GM21367 (cell line): ENCODE results near the gene OR7G3.

ENCODE experiments used
- ATAC-seq: cut with Tn5 transposase; IDR thresholded peaks from one replicate; pipeline ENCODE4 v1.9.1; 2021; ENCODE audit not compliant: unreplicated experiment

OR7G3 gene

DNA sequence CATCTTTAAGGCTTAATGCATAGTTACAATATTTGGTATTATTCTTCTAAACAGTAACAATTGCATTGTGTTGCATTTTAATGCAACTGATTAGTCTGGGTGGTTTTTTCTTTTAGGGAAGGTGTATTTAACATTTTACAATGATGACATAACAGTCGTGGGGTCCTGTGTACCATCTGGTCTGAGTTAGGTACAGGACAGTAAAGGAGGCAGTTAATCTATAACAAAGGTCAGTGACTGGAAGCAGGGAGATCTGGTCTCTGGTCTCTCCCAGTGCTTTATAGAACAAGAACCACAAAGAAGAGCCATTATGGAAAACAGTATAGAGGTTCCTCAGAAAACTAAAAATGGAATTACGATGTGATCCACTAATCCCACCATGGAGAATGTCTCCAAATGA is 16.8 kb downstream of the OR7G3 start:
- ATAC-seq, result no peak

DNA sequence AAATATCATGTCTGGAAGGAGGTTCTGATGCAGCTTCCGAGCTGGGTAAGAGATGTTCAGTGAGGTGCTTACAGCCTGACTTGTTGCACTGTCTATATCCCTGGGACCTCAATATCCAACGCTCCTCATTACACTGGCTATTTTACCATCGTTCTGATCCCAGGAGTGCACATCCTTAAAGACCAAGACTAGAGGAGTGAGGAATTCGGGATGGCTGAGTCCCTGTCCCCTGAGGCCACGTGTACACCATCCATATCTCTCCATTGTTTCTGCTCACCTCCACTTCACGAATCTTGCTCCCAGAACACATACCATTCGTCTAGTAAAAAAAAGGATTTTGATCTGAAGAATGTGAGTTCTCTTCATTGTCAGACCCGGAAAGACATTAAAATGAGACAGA is 19.4 kb downstream of the OR7G3 start, which contains the start of gene OR7G2:
Gene OR7G2, minus strand, starts transcription at position 101 of the 400 bp plus-strand sequence. CDS start 4,232 bp downstream, outside the sequence.
- ATAC-seq, result no peak

DNA sequence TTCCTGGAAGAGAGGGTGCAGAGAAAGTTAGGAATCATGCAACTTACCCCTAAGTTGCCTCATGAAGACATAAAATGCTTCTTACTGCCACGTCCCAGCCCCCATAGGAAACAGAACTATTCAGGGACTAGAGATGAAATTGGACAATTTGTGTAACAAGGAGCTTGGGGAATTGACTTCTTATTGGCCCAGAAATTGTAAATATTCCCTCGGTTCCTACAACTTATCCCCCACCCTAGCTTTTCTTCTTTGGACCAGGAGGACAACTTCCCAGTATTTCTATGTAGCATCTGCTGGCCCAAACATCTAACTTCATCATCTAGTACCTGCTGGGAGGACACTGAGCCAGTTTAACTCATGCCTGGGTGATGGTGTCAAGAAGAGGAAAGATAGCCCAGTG is 40.0 kb downstream of the OR7G3 start, which contains the start of gene OR1M1:
Gene OR1M1, plus strand, starts transcription at position 301 of the 400 bp plus-strand sequence. CDS start 6,184 bp downstream, outside the sequence.
- ATAC-seq, result no peak

DNA sequence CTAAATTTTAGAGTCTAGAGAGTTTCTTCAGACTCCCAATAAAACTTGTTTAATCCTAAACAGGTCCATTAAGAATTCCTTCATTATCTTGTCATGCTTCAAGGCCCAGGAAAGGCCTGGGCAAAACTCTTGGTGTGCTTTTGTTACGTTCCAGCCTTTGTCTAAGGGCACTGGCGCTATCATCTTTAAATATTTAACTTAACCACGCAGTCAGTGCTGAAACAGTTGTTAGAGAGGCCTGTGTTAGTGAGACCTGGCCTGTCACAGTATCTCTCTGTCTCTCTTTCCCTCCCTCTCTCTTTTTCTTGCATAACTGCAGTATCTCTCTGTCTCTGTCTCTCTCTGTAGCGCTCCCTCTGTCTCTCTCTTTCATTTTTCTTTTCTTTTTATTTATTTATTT is 48.1 kb downstream of the OR7G3 start:
- no peak for ATAC-seq

DNA sequence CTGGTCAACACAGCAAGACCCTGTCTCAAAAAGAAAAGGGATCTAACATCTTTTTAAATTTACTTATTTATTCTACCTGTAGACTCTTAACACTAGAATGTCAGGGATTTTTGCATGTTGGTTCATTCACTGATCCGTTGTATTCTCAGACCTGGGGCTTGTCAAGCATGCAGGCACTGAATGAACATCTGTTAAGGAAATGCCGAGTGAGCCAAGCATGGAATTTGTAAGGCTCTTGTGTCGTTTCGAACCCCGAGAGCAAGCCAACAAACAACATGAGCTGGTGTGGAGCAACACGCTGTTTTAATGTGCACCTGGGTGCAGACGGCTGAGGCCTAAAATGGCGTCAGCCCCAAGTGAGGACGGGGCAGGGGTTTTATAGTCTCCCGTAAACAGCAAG is 49.8 kb downstream of the OR7G3 start:
- ATAC-seq, result no peak
